GM19452 (cell line): ENCODE results near the gene CALD1.

Experiments
- ATAC-seq: cut with Tn5 transposase; IDR thresholded peaks from one replicate; pipeline ENCODE4 v1.9.1; 2021; ENCODE audit not compliant: unreplicated experiment

CALD1 gene

DNA sequence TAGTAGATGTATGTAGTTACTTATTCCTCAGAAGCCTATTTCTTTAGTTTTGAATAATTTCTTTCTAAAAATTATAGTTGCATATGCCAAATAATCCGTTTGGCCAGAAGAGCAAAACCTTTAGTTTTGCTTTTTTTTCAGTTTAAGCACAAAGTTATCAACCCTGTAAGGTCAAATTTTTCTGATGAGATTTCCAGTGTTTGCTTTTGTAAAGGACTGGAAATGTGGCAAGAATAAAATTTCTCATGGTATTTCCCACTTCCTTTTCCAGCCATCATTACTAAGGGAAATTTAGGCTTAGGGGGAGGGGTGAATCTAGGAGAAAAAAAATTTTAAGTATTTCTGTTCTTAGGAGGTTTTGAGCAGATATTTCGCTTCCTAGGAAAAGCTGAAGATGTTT is 7.6 kb downstream of the CALD1 start:
- ATAC-seq: no peak

DNA sequence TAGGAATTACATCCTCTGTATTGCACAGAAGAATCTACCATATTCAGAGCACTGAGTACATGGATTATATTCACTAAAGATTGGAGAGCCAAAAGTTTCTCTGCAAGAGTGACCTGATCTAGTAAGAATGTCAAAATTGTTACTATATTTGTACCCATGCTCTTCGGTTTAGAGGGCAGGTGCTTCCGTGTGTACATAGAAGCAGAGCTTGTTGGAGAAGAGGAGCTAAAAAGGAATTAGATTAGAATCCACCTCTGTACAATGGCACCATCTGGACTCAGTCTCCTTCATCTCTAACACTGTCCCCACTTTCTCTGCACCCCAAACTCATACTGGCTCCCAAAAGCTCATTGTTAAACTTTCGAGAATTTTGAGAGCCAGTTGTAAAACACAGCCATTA is 8.3 kb downstream of the CALD1 start:
- no peak for ATAC-seq

DNA sequence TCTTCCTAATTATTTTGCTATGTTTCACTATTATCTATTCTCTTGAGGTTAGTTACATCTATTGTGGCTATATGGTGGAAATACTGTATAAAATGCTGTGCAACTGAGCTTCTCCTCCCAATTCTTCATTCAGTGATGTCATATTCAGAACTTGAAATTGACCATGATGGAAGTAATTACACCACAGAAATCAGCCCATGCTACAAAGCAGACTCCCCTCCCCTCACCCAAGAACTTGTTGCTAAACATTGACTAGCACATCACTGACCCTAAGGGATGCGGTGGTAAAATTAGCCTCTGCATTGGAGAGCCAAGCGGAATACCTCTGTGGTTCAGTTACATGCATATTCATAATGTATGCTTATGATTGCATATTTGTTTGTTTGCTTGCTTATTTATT is 8.8 kb downstream of the CALD1 start:
- ATAC-seq: no peak

- no peak for ATAC-seq
Measured at GRCh38 chr7:134789967-134790685, 10.7 kb downstream of the CALD1 start.

- ATAC-seq: no peak
Measured at GRCh38 chr7:134792968-134793367, 13.5 kb downstream of the CALD1 start.

GRCh38 chr7:134795231-134795630 is 15.8 kb downstream of the CALD1 start:
- no peak for ATAC-seq

GRCh38 chr7:134798155-134798554 is 18.7 kb downstream of the CALD1 start:
- ATAC-seq: no peak

GRCh38 chr7:134799377-134799776 is 19.9 kb downstream of the CALD1 start:
- no peak for ATAC-seq

- no peak for ATAC-seq
Measured at GRCh38 chr7:134802762-134803161, 23.3 kb downstream of the CALD1 start.

- no peak for ATAC-seq
Measured at GRCh38 chr7:134804351-134804750, 24.9 kb downstream of the CALD1 start.

DNA sequence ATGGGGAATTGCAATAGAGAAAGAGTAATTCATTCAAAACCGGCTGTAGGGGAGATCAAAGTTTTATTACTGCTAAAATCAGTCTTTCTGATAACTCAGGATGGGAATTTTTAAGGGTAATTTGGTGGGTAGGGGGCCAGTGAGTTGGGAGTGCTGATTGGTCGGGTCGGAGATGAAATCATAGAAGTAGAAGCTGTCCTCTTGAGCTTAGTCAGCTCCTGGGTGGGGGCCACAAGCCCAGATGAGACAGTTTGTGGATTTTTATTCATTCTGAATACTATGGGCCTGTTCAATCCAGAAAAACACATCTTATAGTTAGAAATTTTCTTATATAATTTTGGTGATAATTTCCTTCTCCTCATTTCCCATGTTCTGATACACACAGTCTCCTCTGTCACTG is 25.4 kb downstream of the CALD1 start:
- ATAC-seq: no peak

GRCh38 chr7:134806197-134806596 is 26.8 kb downstream of the CALD1 start:
- ATAC-seq: no peak

DNA sequence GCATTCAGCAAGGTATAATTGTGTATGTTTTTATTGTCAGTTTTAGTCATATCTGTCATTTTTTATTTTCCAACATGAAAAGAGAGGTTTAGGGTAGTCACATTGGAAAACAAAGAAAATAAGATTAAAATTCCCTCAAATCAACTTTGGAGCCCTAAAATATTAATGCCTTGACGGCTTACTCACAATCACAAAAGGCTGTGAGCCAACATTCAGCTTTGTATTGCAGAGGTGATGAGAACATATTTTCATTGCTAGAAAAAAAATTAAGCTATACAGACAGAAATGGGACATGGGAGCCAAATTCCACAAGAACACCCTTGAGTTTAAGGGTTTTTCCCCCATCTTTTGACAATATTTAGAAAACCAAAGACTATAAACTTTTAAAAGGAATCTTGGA is 30.2 kb downstream of the CALD1 start:
- no peak for ATAC-seq

GRCh38 chr7:134811765-134812164 is 32.3 kb downstream of the CALD1 start:
- no peak for ATAC-seq

- no peak for ATAC-seq
Measured at GRCh38 chr7:134813663-134814396, 34.4 kb downstream of the CALD1 start.

DNA sequence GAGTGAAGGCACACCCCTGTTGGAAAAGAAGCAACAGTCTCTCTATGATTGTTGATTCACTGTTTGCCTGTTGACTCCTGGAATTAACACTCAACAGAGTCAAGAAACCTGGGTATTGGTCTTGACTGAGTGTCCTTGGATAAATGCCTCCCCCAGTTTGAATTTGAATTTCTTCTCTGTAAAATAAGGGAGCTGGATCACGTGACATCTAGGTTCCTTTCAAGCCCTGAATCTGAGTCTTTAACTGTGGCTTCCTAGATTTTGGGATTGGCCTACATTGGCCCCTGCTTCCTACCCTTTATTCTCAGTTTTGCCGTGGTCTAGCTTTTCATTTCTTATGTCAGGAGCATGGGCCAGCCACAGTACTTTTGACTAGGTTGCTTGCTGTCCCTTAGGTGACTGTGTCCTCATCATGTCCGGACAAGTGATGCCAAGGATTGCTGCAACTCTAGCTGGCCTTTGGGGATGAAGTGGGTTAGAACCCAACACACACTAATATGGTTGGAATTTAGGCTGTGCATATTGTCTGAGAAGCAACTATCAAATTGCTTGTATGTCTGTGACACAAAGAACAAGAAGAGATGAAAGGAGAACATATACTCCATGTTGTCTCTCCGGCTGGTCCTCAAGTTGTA is 35.4 kb downstream of the CALD1 start:
- ATAC-seq: no peak

GRCh38 chr7:134818613-134819345 is 39.3 kb downstream of the CALD1 start:
- no peak for ATAC-seq

DNA sequence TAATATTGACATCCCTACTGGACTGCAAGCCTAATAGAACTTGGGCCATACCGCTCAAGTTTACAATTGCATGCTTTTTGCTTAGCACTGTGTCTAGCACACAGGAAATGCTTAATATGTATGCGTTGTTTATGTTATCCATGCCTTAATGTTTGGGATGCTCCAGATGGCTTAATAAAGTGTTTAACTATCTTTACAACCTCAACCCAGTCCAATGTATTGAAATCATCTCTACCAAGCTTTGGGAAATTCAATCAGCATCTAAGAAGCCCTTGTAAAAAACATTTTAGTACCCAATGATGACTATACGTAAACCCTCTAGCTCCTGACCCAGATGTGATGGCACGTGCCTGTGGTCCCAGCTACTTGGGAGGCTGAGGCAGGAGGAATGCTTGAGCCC is 40.0 kb downstream of the CALD1 start:
- ATAC-seq: no peak

DNA sequence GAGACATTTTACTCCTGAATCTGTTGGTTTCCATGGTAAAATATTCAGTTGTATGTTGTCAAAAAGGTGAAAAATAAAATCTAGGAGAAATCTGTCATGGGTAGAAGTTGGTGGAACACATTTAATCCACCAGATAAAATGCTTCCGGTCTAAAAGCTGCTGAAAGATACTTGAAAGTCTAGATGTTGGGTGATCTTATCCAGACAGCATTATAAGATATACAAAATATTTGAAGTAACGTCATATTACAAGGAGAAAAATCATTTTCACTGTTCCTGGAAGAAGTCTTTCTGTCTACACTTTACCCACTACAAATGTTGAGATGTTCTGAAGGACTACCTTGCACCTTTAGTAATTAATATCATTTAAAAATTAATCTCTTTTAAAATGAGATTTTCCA is 40.9 kb downstream of the CALD1 start:
- ATAC-seq: no peak

DNA sequence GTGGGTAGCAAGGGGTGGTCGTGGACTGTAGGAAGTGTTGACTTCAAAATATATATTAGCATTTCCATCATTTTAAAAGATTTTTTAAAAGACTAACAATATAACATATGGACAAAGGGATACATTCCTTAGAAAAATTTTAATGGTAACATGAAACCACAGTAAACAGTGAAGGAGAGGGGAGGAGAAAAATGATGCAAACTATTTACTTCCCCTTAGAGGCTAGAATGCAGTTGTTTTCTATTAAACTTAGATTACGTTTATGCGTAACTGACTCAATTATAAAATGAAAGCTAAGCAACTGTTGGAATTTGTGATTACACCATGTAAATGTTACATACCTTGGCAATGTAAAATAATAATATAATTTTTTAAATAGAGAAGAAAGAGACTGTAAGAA is 41.3 kb downstream of the CALD1 start:
- no peak for ATAC-seq

DNA sequence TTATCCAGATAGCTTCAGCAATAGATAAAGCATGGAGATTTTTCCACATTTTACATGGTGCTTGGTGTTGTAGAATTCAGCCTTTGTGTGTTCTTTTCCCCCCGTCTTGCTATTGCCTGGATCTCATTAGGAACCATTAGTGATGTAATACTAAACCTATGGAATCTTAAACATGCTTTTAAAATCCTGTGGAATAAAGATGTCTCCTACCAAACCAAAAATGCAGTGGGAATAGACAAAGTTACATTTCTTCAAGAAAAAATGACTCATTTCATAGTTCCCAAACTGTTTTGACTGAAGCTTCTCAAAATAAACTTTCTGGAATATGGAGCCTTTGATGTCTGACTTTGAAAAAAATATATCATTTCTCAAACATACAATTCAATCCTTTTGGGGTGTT is 44.0 kb downstream of the CALD1 start:
- ATAC-seq: no peak

- ATAC-seq: no peak
Measured at GRCh38 chr7:134825666-134826065, 46.2 kb downstream of the CALD1 start.
